Vagina (tissue), 2 donors: ENCODE data around the gene ANKRD44. TPM values are rescaled to one million over a fixed set of nuclear protein-coding genes. Genes with fewer than 3 reads are reported as not detected.

Experiments
- DNase-seq, 2 donors: peaks; one replicate each; pipeline ENCODE4 v3.0.0-alpha.2; 2017; ENCODE audit errors: extremely low spot score in 2 of 2
- H3K27ac ChIP-seq: fragments of 200-600 bp; sonication (generic); one replicate; pipeline ENCODE4 v1.5.1; 2019
- H3K27me3 ChIP-seq: fragments of 200-600 bp; sonication (generic); one replicate; pipeline ENCODE4 v1.5.1; 2019
- H3K36me3 ChIP-seq, 2 donors: fragments of 200-600 bp; sonication (generic); one replicate each; pipeline ENCODE4 v1.5.1; 2017 to 2019
- H3K4me1 ChIP-seq: fragments of 200-600 bp; sonication (generic); one replicate; pipeline ENCODE4 v1.5.1; 2019
- H3K4me3 ChIP-seq, 2 donors: fragments of 200-600 bp; sonication (generic); 1 replicate in 1 of 2; 2 replicates in 1 of 2; pipeline ENCODE4 v1.5.1; 2016 to 2019
- H3K9me3 ChIP-seq: fragments of 200-600 bp; sonication (generic); one replicate; pipeline ENCODE4 v1.5.1; 2019
- POLR2A ChIP-seq, 2 donors: fragments of 450-650 bp; IDR thresholded peaks; one replicate each; pipeline ENCODE4 v1.6.1; 2017; ENCODE audit warnings: antibody characterized with exemption in 2 of 2, mild to moderate bottlenecking in 2 of 2, moderate library complexity in 2 of 2
- POLR2AphosphoS5 ChIP-seq, 2 donors: sonication (generic); formaldehyde crosslinking; IDR thresholded peaks; one replicate each; pipeline ENCODE4 v1.9.0; 2017; ENCODE audit warnings: antibody characterized with exemption in 2 of 2, mild to moderate bottlenecking in 2 of 2, low read depth in 1 of 2; ENCODE audit not compliant: insufficient read depth in 1 of 2
- intact Hi-C: fragments of 100-400 bp; cut with DNase I; formaldehyde crosslinking; loops from one replicate; pipeline ENCODE4 v1.15.1; 2023
- total RNA-seq: library from RNA; depleted of rRNA; stranded (reverse); fragments of >200 nt; gene quantifications from one replicate; pipeline ENCODE4 v1.2.3, GENCODE V29; 2016
- TF ChIP-seq, protein P1 (sequence below), 3 experiments: fragments of 450-650 bp in 2 of 3; fragments of 200-600 bp in 1 of 3; sonication (generic) in 1 of 3; IDR thresholded peaks; one replicate each; pipeline ENCODE4 v1.5.1; 2017 to 2019; ENCODE audit warnings: antibody characterized with exemption in 3 of 3, mild to moderate bottlenecking in 2 of 3, moderate library complexity in 2 of 3

ANKRD44 gene
- total RNA-seq, 1 donor from 2014 or later: 46.4 TPM

DNA sequence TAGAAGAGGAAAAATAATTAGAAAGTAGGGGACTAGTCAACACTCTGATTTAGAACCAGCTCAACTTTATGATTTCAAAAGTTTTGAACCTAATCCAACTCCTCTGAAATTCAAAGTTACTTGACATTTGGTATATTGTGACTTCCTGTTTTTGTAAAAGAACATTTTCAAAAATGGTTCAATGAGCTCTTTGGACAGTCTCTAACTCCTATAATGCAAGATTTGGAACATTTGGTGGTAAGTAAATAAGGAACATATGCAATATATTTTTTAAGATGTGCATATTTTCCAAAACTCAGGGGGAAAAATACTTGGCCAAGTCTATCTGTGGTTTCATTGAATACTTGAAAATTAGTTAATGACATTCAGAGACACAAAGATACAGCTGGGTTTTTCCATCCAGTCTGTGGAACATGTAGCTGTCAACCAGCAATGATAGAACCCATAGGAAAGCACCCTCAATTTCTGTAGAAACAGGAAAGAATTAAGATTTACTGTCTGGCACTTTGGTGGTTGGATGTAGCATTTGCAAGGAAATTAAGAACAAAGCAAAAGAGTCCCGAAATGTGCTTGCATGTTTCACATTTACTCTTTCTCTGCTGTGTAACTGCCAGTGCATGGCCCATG is 17.0 kb upstream of the ANKRD44 start:
- no peaks in the 10 kb centered on the region for H3K36me3 ChIP-seq
- H3K9me3 ChIP-seq: no peaks in the 10 kb centered on the region
- H3K27ac ChIP-seq: no peak overlapping the region
- H3K4me1 ChIP-seq: no peaks in the 10 kb centered on the region
- no peak overlapping the region for H3K4me3 ChIP-seq
- intact Hi-C loops: no loop called here
- H3K27me3 ChIP-seq: no peaks in the 10 kb centered on the region
- no peak for DNase-seq
- TF ChIP-seq, protein P1, sequence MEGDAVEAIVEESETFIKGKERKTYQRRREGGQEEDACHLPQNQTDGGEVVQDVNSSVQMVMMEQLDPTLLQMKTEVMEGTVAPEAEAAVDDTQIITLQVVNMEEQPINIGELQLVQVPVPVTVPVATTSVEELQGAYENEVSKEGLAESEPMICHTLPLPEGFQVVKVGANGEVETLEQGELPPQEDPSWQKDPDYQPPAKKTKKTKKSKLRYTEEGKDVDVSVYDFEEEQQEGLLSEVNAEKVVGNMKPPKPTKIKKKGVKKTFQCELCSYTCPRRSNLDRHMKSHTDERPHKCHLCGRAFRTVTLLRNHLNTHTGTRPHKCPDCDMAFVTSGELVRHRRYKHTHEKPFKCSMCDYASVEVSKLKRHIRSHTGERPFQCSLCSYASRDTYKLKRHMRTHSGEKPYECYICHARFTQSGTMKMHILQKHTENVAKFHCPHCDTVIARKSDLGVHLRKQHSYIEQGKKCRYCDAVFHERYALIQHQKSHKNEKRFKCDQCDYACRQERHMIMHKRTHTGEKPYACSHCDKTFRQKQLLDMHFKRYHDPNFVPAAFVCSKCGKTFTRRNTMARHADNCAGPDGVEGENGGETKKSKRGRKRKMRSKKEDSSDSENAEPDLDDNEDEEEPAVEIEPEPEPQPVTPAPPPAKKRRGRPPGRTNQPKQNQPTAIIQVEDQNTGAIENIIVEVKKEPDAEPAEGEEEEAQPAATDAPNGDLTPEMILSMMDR (IDR thresholded peaks at IDR 0.05): no peak
- no peak for TF ChIP-seq POLR2AphosphoS5 (IDR thresholded peaks at IDR 0.05; ENCODE audit: insufficient read depth in 1 of 2, low read depth in 1 of 2)
- no peak for TF ChIP-seq POLR2A (IDR thresholded peaks at IDR 0.05)

DNA sequence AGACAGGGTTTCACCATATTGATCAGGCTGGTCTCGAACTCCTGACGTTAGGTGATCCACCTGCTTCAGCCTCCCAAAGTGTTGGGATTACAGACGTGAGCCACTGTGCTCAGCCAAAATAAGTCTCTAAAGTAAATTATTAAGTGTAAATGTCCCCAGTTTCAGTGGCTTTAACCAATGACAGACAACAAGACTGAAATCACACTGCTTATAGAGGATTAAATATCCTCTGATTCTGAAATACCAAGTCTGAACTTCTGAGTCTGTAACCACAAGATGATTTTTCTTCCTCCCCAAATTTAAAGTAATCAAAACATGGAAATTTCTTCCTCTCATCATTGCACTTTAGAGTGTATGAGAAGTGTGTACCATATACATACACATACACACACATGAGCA is 16.5 kb upstream of the ANKRD44 start:
- Histone ChIP-seq H3K4me3 (no peak overlapping the region), H3K9me3 (no peaks in the 10 kb centered on the region), H3K27me3 (no peaks in the 10 kb centered on the region), H3K4me1 (no peaks in the 10 kb centered on the region), H3K36me3 (no peaks in the 10 kb centered on the region), H3K27ac (no peak overlapping the region)
- intact Hi-C loops: no loop called here
- no peak for DNase-seq
- TF ChIP-seq POLR2AphosphoS5 (IDR thresholded peaks at IDR 0.05; ENCODE audit: insufficient read depth in 1 of 2, low read depth in 1 of 2) (no peak), POLR2A (IDR thresholded peaks at IDR 0.05) (no peak)
- TF ChIP-seq, protein P1 (IDR thresholded peaks at IDR 0.05): no peak

DNA sequence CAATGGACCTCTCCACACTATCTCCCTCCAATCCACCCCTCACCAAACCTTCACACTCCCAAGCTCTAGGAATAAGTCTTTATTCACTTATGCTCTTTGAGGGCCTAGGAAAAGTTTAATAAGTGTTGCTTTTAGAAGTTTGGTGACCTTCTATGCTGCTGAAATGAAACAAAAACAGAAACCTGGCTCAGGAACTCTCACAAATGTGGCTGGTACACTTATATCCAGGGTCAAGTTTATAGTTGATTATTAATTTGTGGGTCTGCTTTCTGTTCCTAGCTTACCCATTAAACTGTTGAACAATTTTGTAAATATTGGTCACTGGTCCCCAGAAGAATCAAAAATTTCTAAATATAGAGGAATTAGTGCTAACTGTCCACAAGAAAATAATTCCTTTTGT is 14.2 kb upstream of the ANKRD44 start:
- Histone ChIP-seq H3K9me3 (no peaks in the 10 kb centered on the region), H3K27me3 (no peaks in the 10 kb centered on the region), H3K36me3 (no peaks in the 10 kb centered on the region), H3K4me1 (no peaks in the 10 kb centered on the region), H3K4me3 (no peak overlapping the region), H3K27ac (no peak overlapping the region)
- no peak for TF ChIP-seq POLR2AphosphoS5 (IDR thresholded peaks at IDR 0.05; ENCODE audit: insufficient read depth in 1 of 2, low read depth in 1 of 2)
- TF ChIP-seq POLR2A (IDR thresholded peaks at IDR 0.05): no peak
- TF ChIP-seq, protein P1 (IDR thresholded peaks at IDR 0.05): no peak
- intact Hi-C loops: no loop called here
- no peak for DNase-seq

DNA sequence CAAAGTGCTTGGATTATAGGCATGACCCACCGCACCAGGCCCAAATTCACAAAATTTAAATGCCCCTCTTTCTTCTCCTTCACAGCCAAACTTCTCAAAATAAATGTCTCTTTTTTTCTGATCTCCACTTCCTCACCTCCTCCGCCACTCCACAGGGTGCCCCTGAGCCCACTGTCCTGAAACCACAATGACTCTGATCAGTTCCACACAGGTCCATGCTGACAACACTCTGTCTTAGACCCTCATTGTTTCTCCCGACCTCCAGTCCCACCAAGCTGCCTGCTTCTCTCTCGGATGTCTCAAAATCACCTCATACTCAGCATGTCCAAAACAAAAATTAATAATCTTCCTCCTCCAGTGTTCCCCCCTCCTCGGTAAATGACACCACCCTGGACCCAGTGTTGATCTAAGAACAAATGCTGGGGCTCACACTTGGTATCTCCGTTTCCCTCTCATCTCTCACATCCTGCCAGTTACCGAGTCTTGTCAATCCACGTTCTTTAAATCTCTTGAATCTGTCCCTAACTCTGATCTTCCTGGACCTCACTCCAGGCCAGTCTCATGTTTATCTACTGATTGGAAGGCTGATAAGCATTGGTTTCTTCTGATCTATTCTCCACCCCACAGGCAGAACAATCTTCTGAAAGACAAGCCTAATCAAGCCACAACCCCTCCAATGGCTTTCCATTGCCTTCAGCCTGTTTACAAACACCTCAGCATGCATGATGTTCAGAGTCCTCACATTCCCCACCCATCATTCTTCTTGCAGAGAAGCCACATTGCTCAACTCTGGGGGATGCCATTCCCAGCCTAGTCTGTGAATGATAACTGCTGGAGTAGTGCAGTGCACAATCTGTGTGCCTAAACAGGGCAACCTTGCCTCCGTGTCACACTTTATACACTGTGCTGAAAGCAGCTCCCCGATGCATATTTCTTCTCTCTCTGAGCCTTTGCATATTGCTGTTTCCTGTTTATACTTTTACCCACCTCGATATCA is 12.4 kb upstream of the ANKRD44 start:
- Histone ChIP-seq H3K4me3 (no peak overlapping the region), H3K36me3 (no peaks in the 10 kb centered on the region), H3K9me3 (no peaks in the 10 kb centered on the region), H3K27me3 (no peaks in the 10 kb centered on the region), H3K4me1 (no peaks in the 10 kb centered on the region), H3K27ac (no peak overlapping the region)
- intact Hi-C loops: no loop called here
- TF ChIP-seq POLR2AphosphoS5 (IDR thresholded peaks at IDR 0.05; ENCODE audit: insufficient read depth in 1 of 2, low read depth in 1 of 2) (no peak), POLR2A (IDR thresholded peaks at IDR 0.05) (no peak)
- TF ChIP-seq, protein P1 (IDR thresholded peaks at IDR 0.05): no peak
- no peak for DNase-seq
